CD4-positive, alpha-beta T cell treated with Interleukin-2 at 100 ng/mL for 4 hours (primary cell): ENCODE data around the gene CELSR2.
"Not testable (repeated sequence)": the region's sequence is repeated elsewhere in the genome, so short reads cannot be mapped to it uniquely, and the experiment has no call there.

Experiments
- DNase-seq: peaks from one replicate; pipeline ENCODE4 v3.0.0-alpha.2; 2020; ENCODE audit warnings: low spot score

CELSR2 gene

DNA sequence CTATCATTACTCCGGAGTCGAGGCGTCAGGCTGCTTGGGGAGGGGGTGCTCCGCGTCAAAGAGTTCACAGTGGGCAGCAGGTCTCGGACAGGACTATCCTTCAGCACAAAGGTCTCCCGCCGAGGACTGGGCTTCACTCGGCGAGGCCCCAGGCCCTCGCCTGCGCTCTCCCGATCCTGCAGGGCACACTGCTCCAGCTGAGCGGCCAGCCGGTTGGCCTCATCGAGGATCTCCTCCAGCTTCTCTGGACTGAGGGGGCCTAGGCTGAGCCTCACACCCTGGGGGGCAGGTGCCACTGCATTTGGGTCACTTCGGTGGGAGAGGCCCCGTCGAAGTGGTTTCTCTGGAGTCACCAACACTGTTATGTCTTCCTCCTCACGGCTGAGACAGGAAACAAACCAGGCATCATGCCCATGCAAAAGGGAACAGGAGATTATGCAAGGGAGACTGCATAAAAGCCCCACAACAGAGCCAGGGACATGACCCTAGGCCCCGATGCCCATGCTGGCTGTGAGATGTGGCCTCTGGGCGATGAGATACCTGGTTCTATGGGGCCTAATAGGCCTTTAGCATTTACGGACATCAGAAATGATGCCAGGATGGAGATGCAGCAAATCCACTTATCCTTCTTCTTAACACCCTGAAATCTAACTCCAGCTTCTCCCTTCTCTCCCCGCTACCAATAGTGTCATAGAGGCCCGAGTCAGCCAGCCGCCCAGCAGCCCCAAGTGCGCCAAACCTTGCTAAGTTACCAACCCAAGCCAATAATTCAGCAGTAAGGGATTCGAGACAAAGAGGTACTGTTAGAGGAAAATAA, 32.5 kb downstream of the CELSR2 start:
- DNase-seq, result no peak

DNA sequence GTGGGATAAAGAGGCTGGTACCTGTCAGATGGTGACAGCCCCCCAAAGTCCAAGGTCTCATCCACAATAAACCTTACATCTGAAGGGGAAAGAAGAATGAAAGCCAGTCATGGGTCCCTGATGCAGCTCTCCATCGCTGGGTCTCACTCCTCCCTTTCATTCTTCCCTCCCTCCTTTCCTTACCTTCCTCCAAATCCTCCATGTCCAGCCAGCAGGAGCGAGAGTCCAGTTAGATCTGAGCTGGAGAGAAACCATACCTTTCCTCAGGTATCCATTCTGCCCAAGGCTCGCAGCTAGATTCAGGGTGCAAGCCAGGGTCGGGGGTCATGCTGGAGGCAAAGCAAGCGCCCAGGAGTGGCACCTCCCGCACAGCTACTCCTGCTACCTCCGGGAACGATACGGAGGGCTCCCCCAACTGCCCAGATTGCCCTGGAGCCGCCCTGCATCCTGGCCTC, 33.2 kb downstream of the CELSR2 start:
- no peak for DNase-seq

DNA sequence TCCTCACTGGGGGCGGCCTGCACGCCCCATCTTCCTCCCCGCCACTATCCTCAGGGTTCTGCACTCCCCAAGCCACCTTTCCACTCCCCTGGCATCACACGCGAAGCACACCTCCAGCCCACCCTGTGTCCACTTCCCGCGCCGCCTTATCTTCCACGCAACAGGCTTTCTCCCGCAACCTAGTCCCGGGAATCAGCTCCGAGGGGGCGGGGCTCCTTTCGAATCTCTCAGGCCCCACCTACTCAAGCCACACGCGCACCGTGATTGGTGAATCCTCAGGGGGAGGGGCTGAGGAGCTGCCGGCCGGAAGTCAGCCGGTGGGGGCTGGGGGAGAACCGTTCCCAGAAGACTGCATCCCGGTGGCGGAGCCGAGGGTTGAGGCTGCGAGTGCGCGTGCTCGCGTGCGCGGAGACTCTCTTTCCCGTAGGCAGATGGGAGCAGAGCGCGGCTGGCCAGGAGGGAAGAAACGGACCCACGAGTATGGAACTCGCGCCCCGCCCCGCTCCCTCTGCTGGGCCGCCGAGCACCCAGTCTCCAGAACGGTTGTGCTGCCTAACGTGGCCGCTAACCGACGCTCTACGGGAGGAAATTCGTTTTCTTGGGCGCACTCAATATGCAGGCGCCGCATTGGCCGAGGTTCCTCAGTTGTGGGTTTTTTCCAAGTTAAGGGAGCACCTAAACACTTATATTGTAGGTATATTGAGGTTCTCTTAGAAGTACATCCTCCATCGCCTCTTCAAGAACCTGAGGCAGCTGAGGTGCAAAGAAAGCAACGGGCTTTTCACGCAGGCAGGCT, 33.8 kb downstream of the CELSR2 start, which contains the start of gene PSRC1:
Gene PSRC1 (minus strand): TSS at position 194 of the 796 bp plus-strand sequence.
- DNase-seq, result peak; percentile 90

- no peak for DNase-seq
Observed at GRCh38 chr1:109283748-109284600, 34.6 kb downstream of the CELSR2 start.

GRCh38 chr1:109286762-109287161, 37.4 kb downstream of the CELSR2 start:
- DNase-seq, result not testable (repeated sequence)

GRCh38 chr1:109290137-109290536, 40.8 kb downstream of the CELSR2 start:
- DNase-seq, result no peak

DNA sequence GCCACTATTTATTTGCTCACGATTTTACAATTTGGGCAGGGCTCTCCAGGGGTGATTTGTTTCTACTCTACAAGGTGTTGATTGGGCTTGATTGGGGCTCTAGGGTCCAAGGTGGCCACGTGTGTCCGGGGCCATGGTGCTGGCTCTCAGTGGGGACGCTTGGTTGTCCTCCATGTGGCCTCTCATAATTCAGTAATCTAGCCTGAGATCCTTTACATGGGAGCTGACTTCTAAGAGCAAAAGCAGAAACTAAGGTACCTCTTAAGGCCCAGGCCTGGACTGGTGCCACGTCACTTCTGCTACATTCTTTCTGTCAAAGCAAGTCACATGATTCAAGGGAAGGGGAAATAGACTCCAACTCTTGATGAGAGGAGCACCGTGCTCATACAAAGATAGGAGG, 41.7 kb downstream of the CELSR2 start:
- DNase-seq, result no peak

GRCh38 chr1:109292364-109292763, 43.0 kb downstream of the CELSR2 start:
- no peak for DNase-seq

DNA sequence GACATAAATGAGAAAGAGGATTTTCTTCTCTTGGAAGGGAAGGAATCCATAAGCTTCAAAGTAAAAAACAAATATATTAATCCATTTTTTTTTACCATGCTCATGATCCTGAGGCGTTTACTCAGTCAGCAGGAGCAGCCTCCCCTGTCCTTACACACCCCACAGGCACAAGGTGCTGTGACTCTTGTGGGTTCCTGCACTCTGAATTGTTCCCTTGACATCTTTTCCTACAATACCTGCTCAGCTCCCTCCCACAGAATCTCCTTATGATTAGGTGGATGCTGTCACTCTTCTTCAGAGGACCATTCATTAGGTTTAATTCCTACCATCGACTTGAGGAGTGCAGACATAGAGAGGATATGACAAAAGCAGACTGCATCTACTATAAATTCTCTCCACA, 43.7 kb downstream of the CELSR2 start:
- no peak for DNase-seq

GRCh38 chr1:109294481-109294880, 45.1 kb downstream of the CELSR2 start:
- DNase-seq, result no peak

GRCh38 chr1:109295712-109296415, 46.5 kb downstream of the CELSR2 start:
- no peak for DNase-seq

DNA sequence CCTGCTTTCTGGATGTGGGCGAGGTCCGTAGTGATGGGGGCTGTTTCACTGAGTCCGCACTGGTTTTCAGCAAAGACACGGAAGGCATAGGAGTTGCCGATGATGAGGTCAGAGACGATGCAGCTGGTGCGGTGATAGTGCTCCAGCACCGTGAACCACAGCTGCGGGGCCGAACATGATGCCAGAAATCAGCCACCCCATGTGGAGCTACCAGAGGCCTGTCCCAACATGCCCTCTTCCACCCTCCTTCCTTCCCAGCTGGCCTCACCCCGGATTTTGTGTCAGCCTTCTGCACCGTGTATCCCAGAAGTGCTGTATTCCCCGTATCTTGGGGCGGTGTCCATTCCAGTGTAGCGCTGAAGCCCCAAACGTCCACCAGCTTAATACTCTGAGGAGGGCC, 47.4 kb downstream of the CELSR2 start:
- no peak for DNase-seq

- no peak for DNase-seq
Observed at GRCh38 chr1:109298666-109299557, 49.6 kb downstream of the CELSR2 start.

DNA sequence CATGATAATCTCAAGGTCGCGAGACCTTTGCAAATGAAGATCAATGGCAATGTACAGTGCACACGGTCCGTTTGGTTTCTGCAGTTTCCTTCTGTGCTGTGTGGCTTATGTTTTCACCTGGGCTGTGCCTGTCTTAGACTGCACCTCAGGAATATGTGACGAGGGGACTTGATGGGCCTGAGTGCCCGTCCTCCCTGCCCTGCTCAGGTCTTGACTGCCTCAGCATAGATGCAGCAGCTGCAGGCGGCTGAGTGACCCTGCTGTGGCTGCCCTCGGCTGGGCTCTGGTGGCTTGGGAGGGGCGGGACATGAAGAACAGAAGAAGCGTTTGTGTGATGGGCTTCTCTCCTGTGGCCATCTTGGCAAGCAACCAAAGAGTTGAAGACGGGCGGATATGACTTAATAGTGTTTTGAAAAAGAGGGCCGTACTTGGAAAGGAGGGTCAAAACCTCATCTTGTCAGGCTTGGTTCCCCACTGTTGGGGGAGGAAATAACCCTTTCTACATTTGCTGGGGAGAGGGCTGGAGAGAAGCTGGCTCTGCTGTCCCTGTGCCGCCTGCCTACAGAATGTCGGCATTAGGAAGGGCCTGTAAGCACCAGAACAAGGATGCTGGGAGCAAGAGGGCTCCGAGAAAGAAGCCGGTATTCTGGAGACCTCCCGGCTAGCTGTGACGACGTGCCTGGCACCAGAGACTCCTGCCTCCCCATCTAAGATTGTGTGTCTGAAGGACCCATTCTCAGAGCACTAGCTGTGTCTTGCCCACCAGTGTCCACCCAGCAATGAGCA, 50.4 kb downstream of the CELSR2 start:
- DNase-seq, result no peak

DNA sequence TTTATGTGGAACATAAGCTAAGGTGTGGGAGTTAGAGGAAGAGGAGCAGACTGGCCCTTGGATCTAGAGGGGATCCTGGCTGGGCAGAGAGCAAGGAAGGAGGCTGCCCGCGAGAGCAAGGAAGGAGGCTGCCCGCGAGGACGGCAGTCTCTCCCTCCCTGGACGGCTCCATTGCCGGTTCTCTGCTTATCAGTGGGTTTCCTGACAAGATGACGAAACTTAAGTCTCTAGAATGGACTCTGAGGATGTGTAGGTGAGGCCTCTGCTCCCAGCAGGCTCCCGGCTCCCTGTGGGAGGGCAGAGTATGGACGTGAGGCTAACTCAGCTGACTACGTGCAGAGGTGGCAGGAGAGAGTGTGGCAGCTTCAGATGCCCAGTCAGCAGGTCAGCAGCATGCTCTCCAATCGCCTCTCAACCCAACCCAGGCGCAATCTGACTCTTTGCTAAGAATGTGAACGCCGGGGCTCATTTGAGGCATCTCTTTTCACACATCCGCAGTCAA, 51.4 kb downstream of the CELSR2 start:
- no peak for DNase-seq

GRCh38 chr1:109301874-109302273, 52.5 kb downstream of the CELSR2 start:
- no peak for DNase-seq

GRCh38 chr1:109304226-109304920, 55.0 kb downstream of the CELSR2 start:
- DNase-seq, result no peak

DNA sequence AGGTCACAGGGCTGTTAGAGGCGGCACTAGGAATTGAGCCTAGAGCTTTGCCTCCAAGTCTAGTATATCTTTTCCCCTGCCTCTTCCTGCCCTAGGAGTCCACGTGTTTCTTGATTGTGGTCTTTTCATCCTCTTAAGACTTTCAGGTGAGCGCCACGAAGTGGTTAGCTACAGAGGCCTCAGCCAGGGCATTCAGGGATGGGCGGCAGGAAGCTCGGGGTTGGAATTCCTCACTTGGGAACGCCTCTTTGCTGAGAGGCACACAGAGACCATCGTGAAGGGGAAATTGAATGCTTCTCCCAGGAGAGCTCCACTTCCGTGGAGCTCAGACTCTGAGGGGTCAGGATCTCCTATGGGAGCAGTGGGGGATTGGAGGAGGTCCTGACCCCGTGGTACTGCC, 56.7 kb downstream of the CELSR2 start:
- not testable (repeated sequence) for DNase-seq

GRCh38 chr1:109306832-109307273, 57.5 kb downstream of the CELSR2 start, which contains the start of gene MYBPHL:
TSS of gene MYBPHL (minus strand) at chr1:109307011. CDS start at chr1:109306991, 20 bp downstream.
- DNase-seq, result no peak
